Hypothalamus (tissue), 51 donors: ENCODE data around the gene MLC1.

Source experiments
- DNase-seq, 51 donors: peaks; one replicate each; lab custom pipeline; 2025; lab: John Stamatoyannopoulos, UW

The MLC1 gene

DNA sequence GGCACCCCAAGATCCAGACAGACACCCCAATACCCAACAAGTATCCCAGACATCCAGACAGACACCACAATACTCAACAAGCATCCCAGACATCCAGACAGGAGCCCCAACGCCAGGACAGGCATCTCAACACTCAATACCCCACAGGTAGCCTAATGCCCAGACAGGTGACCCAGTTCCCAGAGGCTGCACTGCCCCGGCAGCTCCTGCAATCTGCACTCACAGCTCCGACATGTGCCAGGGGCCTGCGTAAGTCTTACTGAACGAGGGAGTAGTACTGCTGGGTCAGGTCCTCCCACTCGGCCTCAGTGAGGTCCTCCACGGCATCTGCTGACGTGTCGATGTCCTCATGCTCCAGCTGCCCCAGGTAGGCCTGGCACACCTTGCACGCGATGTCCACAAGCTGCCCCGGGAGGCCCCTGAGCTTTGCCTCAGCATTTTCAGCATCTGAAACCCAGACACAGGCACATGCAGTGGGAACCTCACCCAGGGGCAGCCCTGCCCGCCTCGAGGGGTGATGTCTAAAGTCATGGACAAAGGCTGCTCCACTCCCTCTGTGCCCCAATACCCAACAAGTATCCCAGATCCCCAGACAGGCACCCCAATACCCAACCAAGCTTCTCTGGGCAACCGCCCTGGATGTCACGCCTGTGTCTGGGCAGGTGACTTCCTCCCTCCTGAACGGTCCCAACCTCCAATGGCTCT is 43.7 kb downstream of the MLC1 start:
- no peak for DNase-seq

DNA sequence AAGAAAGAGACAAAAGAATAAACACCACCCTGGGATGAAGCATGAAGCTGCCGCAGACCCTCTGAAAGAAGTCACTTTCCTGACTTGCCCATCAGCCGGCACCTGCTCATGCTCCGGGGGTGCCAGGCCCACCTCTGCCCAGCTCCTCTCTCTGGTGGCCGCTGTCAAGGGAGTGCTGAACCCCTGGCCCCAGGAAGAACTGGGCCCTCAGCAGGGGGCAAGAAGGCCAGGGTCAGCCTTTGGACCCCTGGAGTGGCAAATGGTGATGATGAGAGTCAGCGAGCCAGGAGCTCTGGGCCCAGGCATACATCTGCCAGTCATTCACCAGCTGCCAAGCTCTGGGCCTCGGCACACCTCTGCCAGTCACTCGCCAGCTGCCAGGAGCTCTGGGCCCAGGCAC is 44.5 kb downstream of the MLC1 start:
- DNase-seq: no peak

GRCh38 chr22:50039669-50040443 is 45.4 kb downstream of the MLC1 start:
- DNase-seq: no peak

DNA sequence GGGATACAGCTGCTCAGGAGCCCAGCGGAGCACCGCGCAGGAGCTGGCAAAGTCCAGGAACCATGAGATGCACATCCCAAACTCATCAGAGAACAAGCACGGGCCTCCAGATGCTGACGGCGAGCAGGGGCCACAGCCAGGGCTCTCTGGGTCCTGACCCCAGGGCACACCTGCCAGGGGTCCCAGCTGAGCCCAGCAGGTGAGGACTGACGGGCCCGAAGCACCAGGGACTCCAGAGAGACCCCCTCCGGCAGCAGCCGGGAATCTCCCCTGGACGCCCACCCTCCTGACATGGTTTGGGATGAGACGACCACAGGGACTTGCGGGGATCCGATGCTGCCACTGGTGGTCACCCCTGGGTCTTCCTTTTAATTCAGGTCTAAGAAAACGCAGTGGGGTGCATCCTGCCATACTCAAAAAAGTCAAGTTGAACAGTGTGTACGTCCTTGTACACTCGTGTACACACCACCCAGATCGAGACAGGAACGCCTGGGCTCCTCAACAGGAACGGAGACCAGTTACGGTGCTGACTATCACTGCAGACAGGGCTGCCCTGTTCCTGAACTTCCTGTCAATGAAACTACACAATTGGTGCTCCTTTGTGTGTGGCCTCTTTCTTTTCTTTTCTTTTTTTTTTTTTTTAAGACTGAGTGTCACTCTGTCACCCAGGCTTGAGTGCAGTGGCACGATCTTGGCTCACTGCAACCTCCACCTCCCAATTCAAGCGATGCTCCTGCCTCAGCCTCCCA is 49.1 kb downstream of the MLC1 start:
- DNase-seq: no peak

DNA sequence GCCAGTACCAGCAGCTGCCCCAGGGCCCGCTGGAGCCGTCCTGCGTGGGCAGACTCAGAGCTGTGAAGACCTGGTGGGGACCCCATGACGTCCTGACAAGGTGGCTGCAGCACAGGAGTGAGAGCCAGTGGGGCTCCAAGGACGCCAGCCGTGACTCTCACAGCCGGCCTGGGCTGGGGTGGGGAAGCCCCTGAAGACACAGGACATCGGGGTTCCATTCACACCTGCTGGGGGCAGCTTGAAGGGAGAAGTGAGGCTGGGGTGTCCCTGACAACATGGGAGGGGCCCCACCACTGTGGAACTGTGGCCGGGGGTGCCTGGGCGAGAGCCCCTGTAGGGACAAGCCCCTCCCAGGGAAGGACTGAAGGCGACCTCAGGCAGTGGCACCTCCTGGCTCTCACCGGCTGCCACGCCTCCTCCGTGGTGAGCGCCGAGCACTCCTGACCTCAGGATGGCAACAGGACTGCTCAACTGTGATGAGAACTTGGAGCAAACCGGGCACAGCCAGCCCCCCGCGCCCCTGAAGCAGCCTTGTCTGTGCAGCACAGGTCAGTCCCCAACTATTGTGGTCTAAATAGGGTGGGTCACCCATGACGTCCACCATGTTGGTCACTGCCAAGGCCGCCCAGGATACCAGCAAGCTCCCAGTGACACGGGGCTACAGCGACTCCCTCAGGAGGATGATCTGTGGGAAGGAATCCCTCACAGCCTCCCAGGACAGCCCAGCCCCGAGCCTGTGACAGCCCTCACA is 49.9 kb downstream of the MLC1 start:
- no peak for DNase-seq

- DNase-seq: no peak
Observed at GRCh38 chr22:50034126-50035081, 50.8 kb downstream of the MLC1 start.

DNA sequence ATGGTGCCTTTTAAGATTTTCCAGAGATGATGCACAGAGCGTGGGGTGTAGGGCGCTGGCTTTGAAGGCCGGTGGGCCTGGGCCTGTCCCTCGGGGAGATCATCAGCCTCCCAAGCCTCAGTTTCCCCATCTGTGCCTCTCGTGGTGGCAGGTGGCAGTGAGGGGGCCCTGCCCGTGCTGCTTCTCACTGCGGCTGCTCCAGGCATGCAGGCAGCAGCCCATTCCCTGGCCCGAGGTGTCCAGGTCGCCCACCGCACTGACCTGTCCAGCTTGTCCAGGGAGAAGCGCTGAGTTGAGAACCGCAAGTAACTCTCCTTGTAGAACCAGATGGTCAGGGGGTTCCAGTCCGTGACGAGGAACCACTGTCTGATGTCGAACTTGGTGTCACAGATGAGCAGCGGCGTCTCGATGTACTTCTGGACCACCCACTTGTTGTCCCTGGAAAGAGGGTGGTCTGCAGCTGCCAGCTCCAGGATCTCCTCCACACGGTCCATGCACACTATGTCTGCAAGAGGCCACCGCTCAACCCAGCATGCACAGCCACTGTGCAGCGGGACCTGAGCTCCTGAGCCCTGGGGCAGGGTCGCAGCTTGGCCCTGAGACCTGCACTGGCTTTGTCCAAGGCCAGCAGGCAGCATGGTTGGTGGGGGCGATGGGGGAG is 52.2 kb downstream of the MLC1 start:
- no peak for DNase-seq

- DNase-seq: no peak
Observed at GRCh38 chr22:50032109-50032871, 52.9 kb downstream of the MLC1 start.

- DNase-seq: no peak
Observed at GRCh38 chr22:50031189-50032091, 53.8 kb downstream of the MLC1 start.

DNA sequence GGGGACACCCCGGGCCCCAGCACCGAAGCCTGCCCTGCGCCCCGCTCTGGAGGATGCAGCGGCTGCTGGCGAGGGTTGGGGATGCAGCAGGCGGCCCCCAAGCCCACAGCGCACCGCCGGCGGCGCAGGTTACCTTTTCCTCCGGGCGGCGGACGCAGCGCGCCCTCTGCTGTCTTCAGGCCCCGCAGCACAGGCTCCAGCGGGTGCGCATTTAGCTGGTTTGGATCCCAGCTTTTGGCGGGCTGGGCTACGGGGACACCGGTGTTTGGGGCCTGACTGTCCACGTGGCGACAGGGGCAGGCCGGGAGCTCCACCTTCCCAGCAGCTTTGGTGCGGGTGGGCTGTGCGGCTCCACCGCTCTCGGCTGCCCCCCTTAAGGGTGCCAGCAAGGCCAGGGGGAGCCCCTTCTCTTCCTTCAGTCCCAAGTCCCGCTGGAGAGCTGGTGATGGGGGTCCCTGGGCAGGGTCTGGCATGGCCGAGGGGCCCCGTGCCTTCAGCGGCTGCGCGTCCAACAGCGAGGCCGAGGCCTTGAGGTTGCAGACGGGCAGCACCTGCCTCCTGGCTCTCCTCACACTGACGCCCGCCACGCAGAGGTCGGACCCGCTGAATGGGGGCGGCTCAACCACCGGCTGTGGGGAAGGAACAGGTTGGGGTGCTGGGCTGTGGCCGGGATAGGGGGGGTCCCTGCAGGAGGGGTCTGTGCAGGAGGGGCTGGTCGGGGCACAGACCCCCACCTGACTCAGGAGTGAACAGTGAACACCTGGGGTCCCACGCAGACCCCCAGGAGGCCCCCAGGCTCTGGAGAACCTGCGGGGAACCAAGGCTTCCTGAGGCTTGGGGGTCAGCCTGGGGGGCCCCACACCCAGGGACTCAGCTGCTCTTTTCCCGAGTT is 54.7 kb downstream of the MLC1 start:
- DNase-seq: peak in 41 of 51 donors; percentile 4 to 70 (median 33)

DNA sequence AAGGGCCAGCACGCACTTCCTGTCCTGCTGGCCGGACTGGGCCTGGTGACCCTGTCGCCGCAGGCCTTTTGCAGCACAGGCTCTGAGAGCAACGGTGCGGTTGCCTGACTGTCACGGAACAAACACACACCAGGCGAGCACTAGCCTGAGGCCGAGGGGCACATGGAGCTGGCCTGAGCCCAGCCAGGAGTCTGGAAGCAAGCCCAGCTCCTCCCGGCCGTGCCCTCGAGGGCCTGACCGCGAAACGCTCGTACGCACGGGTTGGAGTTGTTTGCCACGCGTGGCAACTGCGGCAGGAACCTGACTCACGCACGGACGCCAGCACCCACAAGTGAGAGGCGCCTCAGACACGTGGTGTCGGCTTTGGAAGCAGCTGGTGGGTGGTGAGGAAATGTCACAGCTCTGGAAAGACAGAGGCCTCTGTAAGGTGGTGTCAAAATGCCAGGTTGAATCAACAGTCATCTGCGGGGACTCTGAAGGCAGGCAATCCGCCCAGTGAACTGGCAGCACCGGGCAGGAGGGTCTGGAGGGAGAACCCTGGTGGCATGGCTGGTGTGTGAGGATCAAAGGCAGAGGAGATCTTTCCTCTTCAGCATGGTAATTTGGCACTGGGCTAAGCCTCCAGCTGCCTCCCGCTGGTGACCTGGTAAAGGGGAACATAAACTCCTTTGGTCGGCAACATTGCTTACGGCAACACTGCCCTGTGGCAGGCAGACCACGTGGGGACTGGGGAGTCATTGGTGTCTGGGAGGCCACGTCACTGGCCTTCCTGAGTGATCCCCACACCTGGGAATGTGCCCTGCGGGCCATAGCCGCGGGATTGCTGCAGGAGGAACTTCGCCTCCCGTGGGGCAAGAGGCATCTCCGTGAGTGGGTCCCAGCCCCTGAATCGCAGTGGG is 57.3 kb downstream of the MLC1 start:
- DNase-seq: peak in 3 of 51 donors; percentile 26 to 49 (median 38)

- no peak for DNase-seq
Observed at GRCh38 chr22:50025993-50026392, 59.2 kb downstream of the MLC1 start.

- no peak for DNase-seq
Observed at GRCh38 chr22:50022171-50022819, 62.9 kb downstream of the MLC1 start.

DNA sequence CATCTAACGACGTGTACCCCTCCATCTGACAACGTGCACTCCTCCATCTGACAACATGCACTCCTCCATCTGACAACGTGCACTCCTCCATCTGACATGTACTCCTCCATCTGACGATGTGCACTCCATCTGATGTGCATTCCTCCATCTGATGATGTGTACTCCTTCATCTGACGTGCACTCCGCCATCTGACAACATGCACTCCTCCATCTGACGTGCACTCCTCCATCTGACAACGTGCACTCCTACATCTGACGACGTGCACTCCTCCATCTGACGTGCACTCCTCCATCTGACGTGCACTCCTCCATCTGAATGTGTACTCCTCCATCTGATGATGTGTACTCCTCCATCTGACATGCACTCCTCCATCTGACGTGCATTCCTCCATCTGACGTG is 64.6 kb downstream of the MLC1 start:
- DNase-seq: no peak

DNA sequence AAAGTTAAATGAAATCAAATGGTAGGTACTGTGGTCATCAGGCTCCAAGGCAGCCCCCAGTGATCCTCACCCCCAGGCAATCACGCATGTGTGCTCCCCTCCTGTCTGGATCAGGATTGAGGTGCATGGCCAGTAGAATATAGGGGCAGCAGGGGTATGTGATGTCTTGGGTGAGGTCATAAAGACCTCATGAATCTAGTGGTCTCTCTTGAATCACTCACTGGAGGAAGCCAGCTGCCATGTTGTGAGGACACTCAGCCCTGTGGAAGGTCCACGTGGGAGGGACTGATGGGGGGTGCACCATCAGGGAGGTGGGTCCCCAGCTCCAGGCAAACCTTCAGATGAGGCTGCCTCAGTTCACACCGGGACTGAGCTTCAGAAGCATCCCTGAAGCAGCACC is 65.9 kb downstream of the MLC1 start:
- no peak for DNase-seq
